Panc1 (cell line): ENCODE data around the gene NPHP1.

ENCODE experiments used
- CTCF ChIP-seq: fragments of 450-650 bp; IDR thresholded peaks from 2 replicates; pipeline ENCODE4 v1.5.1; 2017; ENCODE audit warnings: mild to moderate bottlenecking
- POLR2AphosphoS5 ChIP-seq: IDR thresholded peaks from 2 replicates; pipeline ENCODE4 v1.6.1; 2012; ENCODE audit warnings: mild to moderate bottlenecking, low read depth, low read length, moderate library complexity
- REST ChIP-seq, 2 experiments: IDR thresholded peaks; 2 replicates each; pipeline ENCODE4 v1.6.1; 2011 to 2012; ENCODE audit warnings: low read depth in 2 of 2, control low read depth in 1 of 2, low read length in 1 of 2, mild to moderate bottlenecking in 1 of 2, moderate library complexity in 1 of 2; ENCODE audit not compliant: insufficient read depth in 1 of 2

- TF ChIP-seq CTCF: no peak
- TF ChIP-seq POLR2AphosphoS5: no peak
- no peak for TF ChIP-seq REST (IDR thresholded peaks at IDR 0.05; ENCODE audit: insufficient read depth in 1 of 2, low read depth in 2 of 2, low read length in 1 of 2)
Observed at GRCh38 chr2:110220190-110220564, 15.4 kb upstream of the NPHP1 start.
